Esophagus muscularis mucosa (tissue), 4 donors: ENCODE data around the gene HYAL4.

ENCODE experiments used
- EP300 ChIP-seq: sonication (generic); formaldehyde crosslinking; IDR thresholded peaks from one replicate; pipeline ENCODE4 v1.6.1; 2017; ENCODE audit warnings: antibody characterized with exemption
- POLR2A ChIP-seq: fragments of 450-650 bp; IDR thresholded peaks from one replicate; pipeline ENCODE4 v1.6.1; 2017; ENCODE audit warnings: antibody characterized with exemption, moderate library complexity, mild to moderate bottlenecking, low read depth
- POLR2AphosphoS5 ChIP-seq, 2 donors: sonication (generic); formaldehyde crosslinking; IDR thresholded peaks; one replicate each; pipeline ENCODE4 v1.6.1; 2017; ENCODE audit warnings: antibody characterized with exemption in 2 of 2
- TF ChIP-seq, protein P1 (sequence below), 3 experiments: fragments of 200-600 bp in 2 of 3; fragments of 450-650 bp in 1 of 3; sonication (generic) in 2 of 3; IDR thresholded peaks; one replicate each; pipeline ENCODE4 v1.5.1; 2017 to 2019; ENCODE audit warnings: antibody characterized with exemption in 3 of 3, mild to moderate bottlenecking in 2 of 3, moderate library complexity in 1 of 3

DNA sequence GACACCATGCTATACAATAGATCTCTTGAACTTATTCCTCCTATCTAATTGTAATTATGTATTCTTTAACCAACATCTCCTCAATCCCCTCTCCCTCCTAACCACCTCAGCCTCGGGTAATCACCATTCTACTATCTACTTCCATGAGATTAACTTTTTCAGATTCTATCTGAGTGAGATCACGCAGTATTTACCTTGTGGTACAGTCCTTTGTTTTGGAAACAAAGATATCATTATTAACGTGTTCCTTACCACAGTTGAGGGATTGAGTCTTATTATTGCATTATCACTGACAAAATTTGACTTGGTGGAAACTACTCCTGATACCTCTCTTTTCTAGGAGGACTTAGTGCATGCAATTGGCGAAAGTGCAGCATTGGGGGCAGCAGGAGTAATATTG lies 26.0 kb upstream of the HYAL4 start:
- TF ChIP-seq, protein P1, sequence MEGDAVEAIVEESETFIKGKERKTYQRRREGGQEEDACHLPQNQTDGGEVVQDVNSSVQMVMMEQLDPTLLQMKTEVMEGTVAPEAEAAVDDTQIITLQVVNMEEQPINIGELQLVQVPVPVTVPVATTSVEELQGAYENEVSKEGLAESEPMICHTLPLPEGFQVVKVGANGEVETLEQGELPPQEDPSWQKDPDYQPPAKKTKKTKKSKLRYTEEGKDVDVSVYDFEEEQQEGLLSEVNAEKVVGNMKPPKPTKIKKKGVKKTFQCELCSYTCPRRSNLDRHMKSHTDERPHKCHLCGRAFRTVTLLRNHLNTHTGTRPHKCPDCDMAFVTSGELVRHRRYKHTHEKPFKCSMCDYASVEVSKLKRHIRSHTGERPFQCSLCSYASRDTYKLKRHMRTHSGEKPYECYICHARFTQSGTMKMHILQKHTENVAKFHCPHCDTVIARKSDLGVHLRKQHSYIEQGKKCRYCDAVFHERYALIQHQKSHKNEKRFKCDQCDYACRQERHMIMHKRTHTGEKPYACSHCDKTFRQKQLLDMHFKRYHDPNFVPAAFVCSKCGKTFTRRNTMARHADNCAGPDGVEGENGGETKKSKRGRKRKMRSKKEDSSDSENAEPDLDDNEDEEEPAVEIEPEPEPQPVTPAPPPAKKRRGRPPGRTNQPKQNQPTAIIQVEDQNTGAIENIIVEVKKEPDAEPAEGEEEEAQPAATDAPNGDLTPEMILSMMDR (IDR thresholded peaks at IDR 0.05) = no peak
- TF ChIP-seq EP300 (no peak), POLR2AphosphoS5 (IDR thresholded peaks at IDR 0.05) (no peak), POLR2A (no peak)
